Dermis microvascular lymphatic vessel endothelial cell (primary cell): ENCODE data around the gene KTI12. TPM values are rescaled to one million over a fixed set of nuclear protein-coding genes. Genes with fewer than 3 reads are reported as not detected.
"Not testable (repeated sequence)": the region's sequence is repeated elsewhere in the genome, so short reads cannot be mapped to it uniquely, and the experiment has no call there.

Experiments used
- DNase-seq, 2 donors: peaks; one replicate each; pipeline versions ENCODE4 v3.0.0 to v3.0.0-alpha.2; 2010; ENCODE audit warnings: low read depth in 2 of 2
- total RNA-seq: library from RNA; depleted of rRNA; stranded (reverse); fragments of >200 nt; gene quantifications from 2 replicates; pipeline ENCODE4 v1.2.1, GENCODE V29; 2014

KTI12 gene
- total RNA-seq: 8.3 and 11.8 TPM in 2 replicates

GRCh38 chr1:52033190-52034049, at the start of gene KTI12:
Gene KTI12, minus strand, starts transcription at chr1:52033810. Its CDS starts 49 bp downstream, at chr1:52033761.
- peak; percentile 93 for DNase-seq

- DNase-seq: no peak
Observed at GRCh38 chr1:52080014-52080415, 46.4 kb upstream of the KTI12 start.

GRCh38 chr1:52077277-52077676, 43.7 kb upstream of the KTI12 start:
- DNase-seq: not testable (repeated sequence)

GRCh38 chr1:52072291-52072690, 38.7 kb upstream of the KTI12 start:
- DNase-seq: no peak

GRCh38 chr1:52070704-52071103, 37.1 kb upstream of the KTI12 start:
- DNase-seq: no peak

- DNase-seq: no peak
Observed at GRCh38 chr1:52063192-52063591, 29.6 kb upstream of the KTI12 start.

GRCh38 chr1:52060822-52061221, 27.2 kb upstream of the KTI12 start:
- no peak for DNase-seq

- DNase-seq: no peak
Observed at GRCh38 chr1:52059888-52060287, 26.3 kb upstream of the KTI12 start.

GRCh38 chr1:52059321-52059720, 25.7 kb upstream of the KTI12 start:
- no peak for DNase-seq

- DNase-seq: no peak
Observed at GRCh38 chr1:52057876-52058415, 24.3 kb upstream of the KTI12 start.

GRCh38 chr1:52057255-52057654, 23.6 kb upstream of the KTI12 start:
- DNase-seq: no peak

- no peak for DNase-seq
Observed at GRCh38 chr1:52056937-52057231, 23.3 kb upstream of the KTI12 start.

GRCh38 chr1:52056163-52056936, 22.7 kb upstream of the KTI12 start, which contains the start of gene BTF3L4:
Gene BTF3L4, plus strand, starts transcription at chr1:52056295. Its CDS starts 3,553 bp downstream, at chr1:52059848.
- peak; percentile 82 to 94 for DNase-seq

GRCh38 chr1:52055866-52056162, 22.2 kb upstream of the KTI12 start:
- DNase-seq: no peak

GRCh38 chr1:52055066-52055865, 21.7 kb upstream of the KTI12 start, which contains the start of gene TXNDC12:
Gene TXNDC12, minus strand, starts transcription at chr1:52055191. Its CDS starts 95 bp downstream, at chr1:52055096.
- peak; percentile 88 to 94 for DNase-seq

- DNase-seq: no peak
Observed at GRCh38 chr1:52054496-52055065, 21.0 kb upstream of the KTI12 start.

GRCh38 chr1:52053862-52054261, 20.3 kb upstream of the KTI12 start:
- no peak for DNase-seq

GRCh38 chr1:52049337-52049736, 15.7 kb upstream of the KTI12 start:
- not testable (repeated sequence) for DNase-seq

- not testable (repeated sequence) for DNase-seq
Observed at GRCh38 chr1:52045666-52046195, 12.1 kb upstream of the KTI12 start.

- no peak for DNase-seq
Observed at GRCh38 chr1:52045236-52045635, 11.6 kb upstream of the KTI12 start.
